Psoas muscle (tissue), 8 donors: ENCODE results near the gene TEX29. TPM values are rescaled to one million over a fixed set of nuclear protein-coding genes. Genes with fewer than 3 reads are reported as not detected.

ENCODE experiments used
- ATAC-seq, 4 donors: fragments of 200-7000 bp; cut with Tn5 transposase; one replicate each; pipeline ENCODE4 v1.9.1; 2020; ENCODE audit warnings: moderate library complexity in 3 of 4, mild to moderate bottlenecking in 2 of 4
- DNase-seq, 2 donors: peaks; one replicate each; pipeline ENCODE4 v3.0.0-alpha.2; 2020
- H3K27ac ChIP-seq: fragments of 200-600 bp; one replicate; pipeline ENCODE4 v1.8.0; 2022
- H3K27me3 ChIP-seq, 3 donors: fragments of 200-600 bp in 1 of 3; one replicate each; pipeline versions ENCODE4 v1.6.1 to v1.8.0; 2013 to 2022; ENCODE audit warnings: low read length in 2 of 3, mild to moderate bottlenecking in 2 of 3, moderate library complexity in 1 of 3; ENCODE audit not compliant: insufficient read depth in 3 of 3
- H3K36me3 ChIP-seq, 2 donors: fragments of 200-600 bp in 1 of 2; one replicate each; pipeline versions ENCODE4 v1.6.1 to v1.8.0; 2013 to 2022; ENCODE audit warnings: low read depth in 1 of 2, mild to moderate bottlenecking in 1 of 2, moderate library complexity in 1 of 2; ENCODE audit not compliant: insufficient read depth in 1 of 2
- H3K4me1 ChIP-seq: fragments of 200-600 bp; one replicate; pipeline ENCODE4 v1.8.0; 2022
- H3K4me3 ChIP-seq: fragments of 200-600 bp; one replicate; pipeline ENCODE4 v1.8.0; 2022; ENCODE audit warnings: mild to moderate bottlenecking
- H3K9me3 ChIP-seq: fragments of 200-600 bp; one replicate; pipeline ENCODE4 v1.8.0; 2022
- CTCF ChIP-seq: fragments of 200-600 bp; IDR thresholded peaks from one replicate; pipeline ENCODE4 v1.8.0; 2022; ENCODE audit warnings: antibody characterized with exemption
- WGBS, 3 donors: extraction: QIAGEN DNeasy Blood & Tissue Kit; methylation state at CpG; one replicate each; pipeline versions ENCODE4 v1.1.6 to v1.1.7; 2013; 5-methylcytosine and 5-hydroxymethylcytosine counted together
- intact Hi-C, 2 donors: fragments of 100-400 bp; cut with DNase I; formaldehyde crosslinking; loops; one replicate each; pipeline versions ENCODE4 v1.11.0 to v1.14.2; 2022
- polyA plus RNA-seq, 3 donors: library from polyadenylated mRNA; stranded (reverse); fragments of 200-250 nt; gene quantifications; one replicate each; pipeline ENCODE4 v1.2.3, GENCODE V29; 2013
- total RNA-seq, 4 donors: library from RNA; stranded (reverse); fragmentation: NEBNext Ultra II Directional in 2 of 4; extraction: Animal tissue kit (Norgen Biotek cat#: 25700) in 2 of 4; gene quantifications; one replicate each; pipeline versions ENCODE4 v1.2.1 to v1.2.4, GENCODE V29; 2021 to 2023
- donor health status: healthy with polysubstance abuse.
- donor health status: DM: no; HTN: no; CAD: no; lungs with moderate emphysema.
- donor health status: Bipolar disorder and iron deficiency.
- donor health status: healthy.
- donor health status: DM: yes; HTN: yes; CAD: no.
- donor health status: DM: no; HTN: no; CAD: no.
- donor health status: DM: no; HTN: no; CAD: no.
- donor health status: DM: yes; HTN: yes; CAD: no.

Gene TEX29
- total and polyA plus RNA-seq, 7 donors, result 0.14 to 1.2 (median 0.38) TPM; not detected in 2

- H3K4me1 ChIP-seq, result no peaks in the 10 kb centered on the region
- 68 to 79% (median 69%) methylated on average over 11 of the region's 11 CpGs for WGBS, 3 donors
- no peak overlapping the region for H3K27ac ChIP-seq
- H3K9me3 ChIP-seq, result no peaks in the 10 kb centered on the region
- ATAC-seq (no peak), DNase-seq (no peak)
- no peak overlapping the region for H3K4me3 ChIP-seq
- no peaks in the 10 kb centered on the region for H3K27me3 ChIP-seq
- intact Hi-C loops, result no loop called here
- TF ChIP-seq CTCF, result no peak
- no peaks in the 10 kb centered on the region for H3K36me3 ChIP-seq
Measured at GRCh38 chr13:111330066-111330610, 9.7 kb downstream of the TEX29 start.

- Histone ChIP-seq H3K9me3 (no peaks in the 10 kb centered on the region), H3K27ac (no peak overlapping the region), H3K4me3 (no peak overlapping the region), H3K4me1 (no peaks in the 10 kb centered on the region), H3K27me3 (no peaks in the 10 kb centered on the region), H3K36me3 (no peaks in the 10 kb centered on the region)
- no peak for TF ChIP-seq CTCF
- intact Hi-C loops, result no loop called here
- ATAC-seq, result no peak
- 25 to 41% (median 35%) methylated on average over 5 of the region's 5 CpGs for WGBS, 3 donors
- no peak for DNase-seq
Measured at GRCh38 chr13:111335298-111335697, 14.9 kb downstream of the TEX29 start.

- H3K27ac ChIP-seq, result no peak overlapping the region
- H3K4me3 ChIP-seq, result no peak overlapping the region
- H3K4me1 ChIP-seq, result no peaks in the 10 kb centered on the region
- no peak for TF ChIP-seq CTCF
- 92 to 97% (median 95%) methylated on average over 9 of the region's 9 CpGs for WGBS, 3 donors
- H3K27me3 ChIP-seq, result no peaks in the 10 kb centered on the region
- intact Hi-C loops, result no loop called here
- ATAC-seq, result no peak
- DNase-seq, result no peak
- no peaks in the 10 kb centered on the region for H3K9me3 ChIP-seq
- no peaks in the 10 kb centered on the region for H3K36me3 ChIP-seq
Measured at GRCh38 chr13:111336666-111337065, 16.2 kb downstream of the TEX29 start.

GRCh38 chr13:111337206-111337605, 16.8 kb downstream of the TEX29 start:
- 84 to 86% (median 86%) methylated on average over 4 of the region's 4 CpGs for WGBS, 3 donors
- no peaks in the 10 kb centered on the region for H3K9me3 ChIP-seq
- H3K36me3 ChIP-seq, result no peaks in the 10 kb centered on the region
- H3K4me3 ChIP-seq, result no peak overlapping the region
- H3K4me1 ChIP-seq, result no peaks in the 10 kb centered on the region
- no peak for TF ChIP-seq CTCF
- H3K27ac ChIP-seq, result no peak overlapping the region
- no peaks in the 10 kb centered on the region for H3K27me3 ChIP-seq
- no peak for DNase-seq
- ATAC-seq, result no peak
- intact Hi-C loops, result no loop called here

GRCh38 chr13:111337741-111338140, 17.3 kb downstream of the TEX29 start:
- DNase-seq (no peak), ATAC-seq (no peak)
- H3K4me1 ChIP-seq, result no peaks in the 10 kb centered on the region
- no peak for TF ChIP-seq CTCF
- intact Hi-C loops, result no loop called here
- no peaks in the 10 kb centered on the region for H3K9me3 ChIP-seq
- H3K27me3 ChIP-seq, result no peaks in the 10 kb centered on the region
- WGBS, 3 donors, result 85 to 96% (median 86%) methylated on average over 9 of the region's 9 CpGs
- H3K4me3 ChIP-seq, result no peak overlapping the region
- H3K27ac ChIP-seq, result no peak overlapping the region
- no peaks in the 10 kb centered on the region for H3K36me3 ChIP-seq
